Brain pericyte (primary cell): ENCODE data around the gene PLCG2.

Source experiments
- DNase-seq: peaks from one replicate; pipeline ENCODE4 v3.0.0-alpha.2; 2012; ENCODE audit warnings: low read depth, low spot score

The PLCG2 gene

DNA sequence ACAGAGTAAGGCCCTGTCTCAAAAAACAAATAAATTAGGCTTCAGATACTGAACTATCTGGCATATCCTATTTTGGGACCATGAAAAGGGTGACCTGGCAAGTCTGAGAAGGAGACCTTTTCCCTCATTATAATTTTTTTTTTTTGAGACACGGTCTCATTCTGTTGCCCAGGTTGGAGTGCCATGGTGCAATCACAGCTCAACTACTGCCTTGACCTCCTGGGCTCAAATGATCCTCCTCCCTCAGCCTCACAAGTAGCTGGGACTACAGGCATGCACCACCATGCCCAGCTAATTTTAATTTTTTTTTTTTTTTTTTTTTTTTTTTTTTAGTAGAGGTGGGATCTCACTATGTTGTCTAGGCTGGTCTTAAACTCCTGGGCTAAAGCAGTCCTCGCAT is 37.3 kb downstream of the PLCG2 start:
- DNase-seq, result no peak

DNA sequence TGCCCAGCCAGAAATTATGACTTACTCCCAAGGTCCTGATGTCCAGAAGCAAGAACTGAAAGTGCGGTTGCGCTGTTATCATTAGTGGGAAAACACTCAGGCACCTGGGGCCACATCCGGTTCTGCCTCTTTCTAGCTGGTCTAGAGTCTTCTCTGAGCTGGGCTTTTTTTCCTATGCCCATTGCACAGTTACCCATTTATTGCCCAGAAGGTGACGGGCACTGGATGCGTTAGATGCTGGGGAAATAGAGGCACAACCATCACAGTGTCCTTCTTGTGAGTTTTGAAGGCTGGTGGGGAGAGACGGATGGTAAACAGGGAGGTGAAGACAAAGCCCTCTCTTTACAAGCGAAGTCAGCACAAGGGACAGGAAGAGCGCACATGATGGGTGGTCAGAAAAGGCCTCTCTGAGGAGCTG is 37.7 kb downstream of the PLCG2 start:
- no peak for DNase-seq

DNA sequence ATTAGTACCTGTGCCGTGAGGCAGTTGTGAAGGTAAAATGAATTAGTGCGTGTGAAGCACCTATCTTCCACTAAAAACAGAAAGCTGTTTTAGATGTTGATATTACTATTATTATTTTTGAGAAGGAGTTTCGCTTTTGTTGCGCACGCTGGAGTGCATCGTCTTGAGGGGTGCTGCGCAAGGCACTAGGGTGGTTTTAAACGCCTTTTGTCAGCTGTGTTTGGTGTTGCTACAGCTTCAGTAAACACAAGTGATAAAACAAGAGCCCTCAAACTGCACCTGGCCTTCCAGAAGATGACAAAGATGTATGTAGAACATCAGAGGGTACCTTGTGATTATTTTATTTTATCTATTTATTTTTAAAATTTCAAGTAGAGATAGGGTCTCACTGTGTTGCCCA is 38.2 kb downstream of the PLCG2 start:
- no peak for DNase-seq

DNA sequence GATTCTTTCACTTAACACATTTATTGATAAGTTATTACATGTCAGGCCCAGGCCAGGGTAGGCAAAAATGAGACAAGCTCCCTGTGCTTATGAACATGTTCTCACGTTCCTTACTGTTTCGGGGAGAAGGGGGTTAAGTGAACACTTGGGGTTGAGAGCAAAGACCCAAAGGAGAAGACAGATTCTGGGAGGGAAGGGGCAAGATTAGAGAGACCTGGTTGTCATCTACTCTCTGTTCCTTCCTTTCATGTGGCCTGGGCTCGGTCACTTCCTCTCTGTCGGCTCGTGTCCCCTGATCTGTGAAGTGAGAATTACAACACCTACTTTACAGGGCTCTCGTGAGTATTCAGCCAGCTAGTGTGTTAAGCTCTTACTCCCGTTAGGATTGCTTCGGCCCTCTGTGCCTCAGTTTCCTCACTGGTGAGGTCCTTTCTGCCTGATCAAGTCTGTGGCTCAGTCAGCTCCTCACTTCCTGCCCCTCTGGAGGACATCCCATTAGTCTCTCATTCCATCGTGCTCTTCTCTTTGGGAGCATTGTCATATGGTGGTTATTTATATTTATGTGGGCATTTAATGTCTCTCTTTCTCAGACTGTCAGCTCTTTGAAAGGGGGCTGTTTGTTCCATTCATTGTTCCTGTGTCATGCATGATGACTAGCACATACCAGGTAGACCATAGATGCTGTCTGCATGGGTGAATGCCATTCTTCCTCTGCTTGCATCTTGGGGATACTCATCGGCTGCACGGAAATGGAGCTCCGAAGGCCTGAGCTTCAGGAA is 38.9 kb downstream of the PLCG2 start:
- no peak for DNase-seq

DNA sequence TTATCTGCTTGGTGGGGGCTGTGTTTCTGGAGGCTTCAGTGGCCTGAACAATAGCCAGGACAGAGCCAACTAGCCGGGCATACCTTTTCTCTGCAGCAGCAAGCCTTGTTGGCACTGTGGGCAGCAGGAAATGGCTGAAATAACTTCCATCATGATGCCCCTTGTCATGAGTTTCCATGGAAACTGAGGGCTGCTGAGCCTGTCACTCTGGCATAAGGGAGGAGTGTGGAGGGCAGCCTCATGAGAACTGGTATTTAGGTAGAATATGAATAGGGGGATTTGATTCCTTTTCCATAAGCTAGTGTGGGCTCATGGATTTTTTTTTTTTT is 39.4 kb downstream of the PLCG2 start:
- no peak for DNase-seq

DNA sequence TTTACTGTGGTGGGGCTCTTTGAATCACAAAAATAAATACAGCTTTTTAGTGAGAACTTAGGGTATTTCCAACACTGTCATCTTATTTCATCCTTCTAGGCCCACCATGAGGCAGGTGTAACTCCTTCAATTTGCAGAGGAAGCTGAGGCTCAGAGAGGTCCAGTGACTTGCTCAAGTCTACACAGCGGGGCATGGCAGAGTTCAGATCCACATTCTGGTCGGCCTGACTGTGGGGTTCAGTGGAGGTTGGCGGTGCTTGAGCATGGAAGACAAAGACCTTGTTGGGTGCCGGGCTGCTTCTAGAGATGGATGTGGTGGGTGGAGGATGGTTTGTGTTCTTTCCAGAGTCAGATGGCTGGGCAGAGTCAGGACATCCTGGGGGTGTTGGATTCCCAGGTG is 39.8 kb downstream of the PLCG2 start:
- no peak for DNase-seq

DNA sequence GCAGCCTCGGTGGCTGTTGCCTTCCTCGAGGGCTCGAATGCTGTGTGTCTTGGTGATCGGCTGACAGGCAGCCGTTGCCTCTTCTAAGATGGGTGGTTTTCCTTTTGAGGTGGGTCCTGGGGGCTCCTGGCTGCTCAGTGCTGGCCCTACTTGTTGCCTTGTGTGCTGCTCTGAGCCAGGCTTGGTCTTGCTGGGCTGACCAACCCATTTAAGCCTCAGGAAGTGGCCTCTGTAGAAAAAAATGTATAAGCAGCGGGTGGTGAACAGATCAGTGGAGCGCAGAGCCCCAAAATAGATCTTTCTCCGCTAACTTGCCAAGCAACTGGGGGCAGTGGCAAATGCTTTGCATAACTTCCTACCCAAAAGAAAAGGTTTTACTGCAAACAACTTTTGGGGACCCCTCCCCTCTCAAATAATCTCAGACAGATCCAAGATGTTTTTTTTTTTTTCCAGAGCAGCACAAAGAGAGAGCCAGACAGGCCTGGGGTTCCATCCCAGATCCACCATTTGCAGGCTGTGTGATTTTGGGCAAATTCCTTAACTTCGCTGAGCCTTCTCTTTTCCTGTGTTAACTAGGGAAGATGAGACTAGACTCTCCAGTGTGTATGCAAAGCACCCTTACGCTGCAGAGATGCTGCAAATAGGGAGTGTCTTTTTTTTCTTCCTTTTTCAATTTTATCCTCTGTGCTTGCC is 42.5 kb downstream of the PLCG2 start:
- DNase-seq, result no peak

DNA sequence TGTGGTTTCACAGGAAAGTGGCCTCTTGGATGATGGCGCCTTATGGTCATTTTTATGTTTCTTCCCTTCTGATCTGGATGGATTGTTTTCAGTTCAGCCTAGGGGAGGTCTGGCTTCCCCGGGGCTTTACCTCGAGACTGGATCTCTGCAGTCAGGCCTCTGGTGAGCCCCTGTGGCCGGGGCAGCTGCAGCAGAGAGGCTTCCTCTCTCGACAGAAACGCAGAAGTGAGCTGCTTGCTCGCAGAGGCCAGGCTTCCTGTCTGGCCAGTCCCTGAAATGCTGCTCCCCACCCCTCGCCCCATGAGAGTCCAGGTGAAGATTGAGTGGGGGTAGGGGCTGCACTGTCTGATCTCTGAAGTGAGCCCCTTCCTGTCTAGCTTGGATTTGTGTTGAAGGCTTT is 44.0 kb downstream of the PLCG2 start:
- DNase-seq, result no peak

DNA sequence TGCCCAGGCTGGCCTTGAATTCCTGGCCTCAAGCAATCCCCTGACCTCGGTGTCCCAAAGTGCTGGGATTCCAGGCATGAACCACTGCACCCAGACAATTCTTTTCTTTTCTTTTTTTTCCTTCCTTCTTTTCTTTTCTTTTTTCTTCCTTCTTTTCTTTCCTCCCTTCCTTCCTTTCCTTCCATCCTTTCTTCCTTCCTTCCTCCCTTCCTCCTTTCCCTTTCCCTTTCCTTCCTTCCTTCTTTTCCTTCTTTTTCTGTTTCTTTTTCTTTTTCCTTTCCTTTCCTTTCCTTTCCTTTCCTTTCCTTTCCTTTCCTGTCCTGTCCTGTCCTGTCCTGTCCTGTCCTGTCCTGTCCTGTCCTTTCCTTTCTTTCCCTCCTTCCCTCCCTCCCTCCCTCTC is 44.6 kb downstream of the PLCG2 start:
- DNase-seq, result no peak

DNA sequence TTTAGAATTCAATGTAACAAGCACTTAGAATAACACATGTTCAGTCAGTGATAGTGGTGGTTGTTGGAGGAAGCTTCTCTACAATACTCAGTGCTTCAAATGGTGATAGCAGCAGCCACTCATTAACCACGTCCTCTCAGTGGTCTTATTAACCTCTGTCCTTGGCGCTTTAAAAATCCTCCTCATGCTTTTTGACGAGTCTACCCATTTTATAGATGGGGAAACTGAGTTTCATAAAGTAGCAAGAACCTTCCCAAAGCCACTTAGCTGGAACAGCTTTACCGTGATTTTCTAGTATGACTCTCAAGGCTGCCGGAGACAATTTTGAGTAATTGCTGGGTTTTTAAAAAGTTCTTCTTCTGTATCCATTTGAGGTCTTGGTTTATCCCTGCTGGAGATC is 47.4 kb downstream of the PLCG2 start:
- DNase-seq, result no peak

DNA sequence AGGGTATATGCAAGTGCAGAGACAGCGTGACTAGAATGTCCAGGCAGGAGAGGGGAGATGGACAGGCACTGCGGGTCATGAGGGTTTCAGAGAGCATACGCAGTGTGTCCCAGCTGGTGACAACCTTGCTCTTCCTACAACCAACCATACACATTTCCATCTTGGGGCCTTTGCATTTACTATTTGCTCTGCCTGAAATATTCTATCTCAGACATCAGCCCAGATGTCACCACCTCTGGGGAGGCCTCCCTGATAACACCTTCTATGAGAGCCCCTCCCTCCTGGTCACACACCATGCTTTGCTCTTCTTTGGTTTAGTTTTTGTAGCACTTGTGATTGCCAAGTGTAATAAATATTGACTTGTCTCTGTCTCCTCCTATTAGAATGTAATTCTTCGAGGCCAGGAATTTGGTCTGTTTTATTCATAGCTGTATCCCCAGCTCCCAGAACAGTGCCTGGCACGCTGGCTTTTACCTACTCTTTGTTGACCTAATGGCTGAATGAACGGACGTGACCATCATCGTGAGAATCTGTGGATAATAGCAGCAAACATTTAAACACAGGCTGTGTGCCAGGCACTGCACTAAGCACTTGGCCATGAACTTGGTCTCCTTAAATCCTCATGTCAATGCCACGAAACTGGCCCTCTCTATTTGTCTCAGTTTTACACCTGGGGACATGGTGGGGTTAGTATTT is 51.9 kb downstream of the PLCG2 start:
- DNase-seq, result no peak

DNA sequence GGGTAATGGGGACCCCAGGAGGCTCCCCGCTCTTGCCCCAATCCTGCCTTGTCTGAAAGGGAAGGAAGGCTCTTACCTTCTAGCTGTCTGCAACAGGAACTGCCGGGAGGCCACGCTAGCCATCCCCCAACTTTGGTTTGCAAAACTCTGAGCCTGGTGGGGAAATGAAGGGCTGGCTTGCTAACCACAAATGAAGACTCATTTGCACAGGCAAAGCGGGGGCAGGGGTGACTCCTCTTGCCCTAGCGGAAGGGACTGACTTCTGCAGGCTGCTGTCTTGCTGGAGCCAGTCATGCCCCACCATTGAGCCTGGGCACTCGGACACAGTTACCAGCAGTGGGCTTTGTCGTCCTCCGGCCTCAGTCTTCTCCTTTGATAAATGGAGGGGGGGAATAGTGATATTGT is 52.6 kb downstream of the PLCG2 start:
- DNase-seq, result no peak

DNA sequence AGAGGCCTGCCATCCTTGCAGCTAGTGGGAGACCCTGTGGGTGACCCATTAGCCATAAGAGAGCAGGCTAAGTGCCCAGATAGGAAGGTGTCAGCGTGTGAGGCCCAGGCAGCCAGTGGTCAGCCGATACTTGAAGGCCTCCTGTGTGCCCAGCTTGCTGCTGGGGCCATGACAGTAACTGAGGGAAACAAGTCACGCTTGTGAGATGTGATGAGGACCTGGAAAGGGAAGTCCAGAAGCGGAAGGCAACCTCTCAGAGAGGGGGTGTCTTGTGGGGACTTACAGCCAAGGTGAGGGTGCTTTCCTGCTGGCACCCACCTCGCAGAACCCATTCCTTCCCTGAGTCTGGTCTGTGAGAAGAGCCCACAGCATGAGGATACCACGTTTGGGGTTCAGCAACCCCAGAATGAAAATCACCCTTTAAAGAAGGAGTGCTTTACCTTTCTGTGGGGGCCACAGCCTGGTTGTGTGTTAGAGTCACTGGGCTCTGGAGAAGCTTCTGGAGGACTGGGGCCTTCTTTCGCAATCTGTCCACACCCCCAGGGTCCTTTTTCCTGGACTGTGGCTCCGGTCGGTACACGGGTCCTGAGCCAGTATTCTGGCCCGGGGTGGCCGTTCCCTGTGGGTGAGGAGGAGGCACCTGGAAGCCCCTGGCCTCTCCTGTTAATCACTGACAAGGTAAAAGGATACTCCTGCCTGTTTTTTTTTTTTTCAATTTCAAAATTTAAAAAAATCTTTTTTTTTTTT is 53.9 kb downstream of the PLCG2 start:
- no peak for DNase-seq

DNA sequence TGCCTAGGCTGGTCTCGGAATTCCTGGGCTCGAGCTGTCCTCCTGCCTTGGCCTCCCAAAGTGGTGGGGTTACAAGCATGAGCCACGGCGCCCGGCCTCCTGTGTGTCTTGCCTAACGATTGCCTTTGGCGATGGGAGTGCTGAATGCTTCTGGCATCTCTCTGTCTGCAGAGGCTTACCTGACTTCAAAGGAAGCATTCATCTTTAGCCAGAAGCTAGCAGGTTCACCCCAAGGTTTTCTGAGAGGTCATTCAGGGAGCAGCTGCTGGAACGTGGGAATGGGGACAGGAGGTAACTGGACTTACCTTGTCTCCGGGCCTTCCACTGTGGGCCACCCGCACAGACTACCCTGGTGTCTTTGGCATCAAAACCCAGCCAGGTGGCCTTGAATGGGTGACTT is 54.7 kb downstream of the PLCG2 start:
- DNase-seq, result no peak

DNA sequence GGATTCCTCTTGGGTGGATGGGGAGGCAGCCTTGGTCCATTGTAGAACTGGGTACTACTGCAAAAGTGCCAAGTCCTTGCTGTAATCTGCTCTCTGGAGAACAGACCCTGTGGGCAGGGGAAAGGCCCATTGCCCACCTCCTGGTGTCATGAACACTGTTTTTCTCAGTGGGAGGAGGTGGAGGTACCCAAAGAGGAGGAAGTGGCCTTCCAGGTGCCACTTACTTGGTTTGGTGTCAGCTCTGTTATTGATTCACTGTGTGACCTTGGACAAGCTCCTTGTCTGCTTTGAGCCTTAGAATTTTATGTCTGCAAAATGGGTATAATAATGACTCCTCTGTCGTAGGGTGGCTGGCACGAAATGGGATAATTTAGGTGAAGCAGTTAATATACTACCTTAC is 55.8 kb downstream of the PLCG2 start:
- DNase-seq, result no peak

DNA sequence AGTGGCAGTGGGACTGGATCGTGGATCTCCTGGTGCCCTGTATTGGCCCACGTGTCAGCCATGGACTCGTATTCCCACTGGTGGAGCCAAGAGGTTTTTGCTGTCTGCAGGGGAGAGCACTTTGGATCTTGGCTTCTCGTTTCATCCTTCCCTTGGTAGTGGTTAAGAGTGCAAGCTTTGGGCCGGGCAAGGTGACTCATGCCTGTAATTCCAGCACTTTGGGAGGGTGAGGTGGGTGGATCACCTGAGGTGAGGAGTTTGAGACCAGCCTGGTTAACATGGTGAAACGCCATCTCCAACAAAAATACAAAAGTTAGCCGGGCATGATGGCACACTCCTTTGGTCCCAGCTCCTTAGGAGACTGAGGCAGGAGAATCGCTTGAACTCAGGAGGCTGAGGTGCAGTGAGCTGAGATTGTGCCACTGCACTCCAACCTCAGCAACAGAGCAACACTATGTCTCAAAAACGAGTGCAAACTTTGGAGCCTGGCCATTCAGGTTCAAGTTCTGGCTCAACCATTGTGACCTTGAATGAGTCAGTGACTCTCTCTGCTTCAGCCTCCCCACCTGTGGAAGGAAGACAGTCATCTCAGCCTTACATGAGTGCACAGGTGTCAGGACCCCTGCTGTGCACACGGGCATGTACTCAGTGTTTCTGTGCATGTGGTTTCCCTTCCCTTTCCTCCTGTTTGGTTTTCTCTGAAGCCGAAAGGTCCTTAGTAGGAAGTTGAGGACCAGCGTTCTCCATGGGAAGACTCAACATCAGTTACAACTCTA is 57.4 kb downstream of the PLCG2 start:
- no peak for DNase-seq

DNA sequence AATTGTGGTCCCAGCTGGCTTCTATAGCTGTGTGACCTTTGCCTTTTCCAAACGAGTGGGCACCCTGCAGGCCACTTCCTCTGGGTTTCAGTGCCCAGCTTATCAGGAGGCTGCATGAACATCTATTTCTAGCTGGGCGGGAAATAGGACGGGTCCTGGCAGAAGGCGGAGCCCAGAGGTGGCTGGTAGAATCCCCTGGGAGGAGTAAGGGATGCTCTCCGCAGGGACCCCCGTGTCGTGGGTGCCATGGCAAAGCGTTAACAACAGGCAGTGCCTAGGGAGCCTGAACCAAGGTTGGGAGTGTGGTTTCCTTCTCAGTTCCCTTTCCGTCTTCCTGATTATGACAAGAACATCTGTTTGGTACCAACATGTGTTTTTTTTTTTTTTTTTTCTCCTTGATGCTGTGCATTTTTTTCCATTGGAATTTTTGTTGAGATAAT is 58.2 kb downstream of the PLCG2 start:
- DNase-seq, result no peak

DNA sequence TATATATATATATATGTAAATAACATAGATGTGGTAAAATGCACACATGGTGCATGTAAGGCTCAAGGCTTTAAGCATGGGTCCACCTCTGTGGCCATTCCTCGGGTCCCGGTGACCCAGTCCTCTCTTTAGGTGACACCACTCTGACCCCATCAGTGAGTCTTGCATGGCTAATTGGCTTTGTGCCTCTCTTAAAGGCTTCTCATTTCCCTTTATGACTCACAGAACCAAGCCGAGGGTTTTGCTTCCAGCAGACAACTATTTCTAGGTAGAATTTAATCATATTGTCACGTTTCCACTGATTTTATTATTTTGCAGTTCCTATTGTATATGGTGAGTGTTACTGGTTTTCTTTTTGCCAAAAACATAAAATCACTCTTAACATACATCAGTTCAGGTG is 59.7 kb downstream of the PLCG2 start:
- DNase-seq, result no peak

DNA sequence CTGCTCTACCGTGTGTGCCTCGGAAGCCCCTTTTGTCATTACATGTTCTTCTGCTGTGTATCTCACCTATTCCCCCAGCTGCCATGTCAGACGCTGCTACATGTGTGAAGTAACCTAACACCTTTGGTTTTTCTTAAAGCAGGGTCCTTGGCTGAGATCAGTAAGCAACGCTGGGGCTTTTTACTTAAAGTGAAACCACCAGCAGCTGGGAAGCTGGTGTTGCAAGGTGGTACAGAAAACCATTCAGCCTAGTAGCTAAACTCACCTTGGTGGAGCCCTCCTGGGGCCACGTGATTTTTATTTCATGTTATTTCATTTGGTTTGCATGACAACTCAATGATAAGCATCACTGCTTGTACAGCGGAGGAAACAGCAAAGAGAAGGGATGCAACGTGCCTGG is 62.6 kb downstream of the PLCG2 start:
- DNase-seq, result no peak

DNA sequence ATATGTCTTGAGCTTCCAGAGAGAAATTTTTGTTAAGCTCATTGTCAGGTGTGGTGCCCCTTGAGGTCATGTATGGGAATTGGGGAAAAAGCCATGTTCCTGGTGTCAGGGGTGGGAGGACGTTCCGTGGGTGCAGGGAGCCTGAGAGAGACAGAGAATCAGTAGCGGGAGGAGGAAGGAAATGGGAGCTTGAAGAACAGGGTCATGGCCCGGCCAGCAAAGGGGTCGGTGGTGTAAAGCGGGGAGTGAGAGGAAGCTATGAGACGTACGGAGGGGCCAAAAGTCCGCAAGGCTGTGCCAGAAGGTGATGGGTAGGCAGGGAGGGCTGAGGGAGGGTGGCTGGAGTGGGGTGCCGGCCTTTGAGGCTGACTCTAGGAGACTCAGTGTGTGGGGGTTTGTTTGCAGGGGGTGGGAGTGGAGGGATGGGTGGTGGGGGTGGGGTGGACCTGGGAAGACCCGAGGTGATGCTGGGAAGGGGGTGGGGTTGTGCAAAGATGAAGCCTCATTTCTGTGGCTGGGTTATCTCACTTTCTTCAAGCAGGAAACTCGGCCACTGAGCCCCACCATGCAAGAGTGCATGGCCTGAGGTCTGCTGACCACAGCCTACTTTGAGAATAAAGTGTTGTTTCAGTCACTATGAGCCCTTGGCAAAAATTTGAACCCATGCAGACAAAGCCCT is 63.6 kb downstream of the PLCG2 start:
- no peak for DNase-seq

DNA sequence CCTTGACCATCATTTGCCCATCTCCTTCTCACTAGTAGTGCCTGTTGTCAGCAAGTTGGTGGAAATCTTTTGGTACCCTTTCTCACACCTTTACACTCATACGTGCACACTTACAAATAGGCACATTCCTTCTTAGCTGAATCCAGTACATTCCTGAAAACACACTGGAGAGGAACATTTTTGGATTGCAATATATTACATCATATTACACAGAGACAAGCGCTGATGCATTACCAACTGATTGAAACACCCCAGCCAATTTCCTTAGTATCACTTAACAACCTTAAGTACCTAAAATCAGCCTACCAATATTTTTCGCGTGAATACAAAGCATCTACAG is 64.1 kb downstream of the PLCG2 start:
- DNase-seq, result no peak
